GM12892 (cell line): Measurements from ENCODE around the gene AOC1.

Experiments used
- POLR2A ChIP-seq: IDR thresholded peaks from 2 replicates; pipeline ENCODE4 v1.6.1; 2011; ENCODE audit warnings: low read depth, low read length, control low read depth
- POLR2AphosphoS5 ChIP-seq: IDR thresholded peaks from 2 replicates; pipeline ENCODE4 v1.6.1; 2011; ENCODE audit warnings: low read depth, low read length, control low read depth
- TAF1 ChIP-seq: IDR thresholded peaks from 2 replicates; pipeline ENCODE4 v1.6.1; 2011; ENCODE audit warnings: low read depth, mild to moderate bottlenecking, control low read depth, low read length, borderline replicate concordance

DNA sequence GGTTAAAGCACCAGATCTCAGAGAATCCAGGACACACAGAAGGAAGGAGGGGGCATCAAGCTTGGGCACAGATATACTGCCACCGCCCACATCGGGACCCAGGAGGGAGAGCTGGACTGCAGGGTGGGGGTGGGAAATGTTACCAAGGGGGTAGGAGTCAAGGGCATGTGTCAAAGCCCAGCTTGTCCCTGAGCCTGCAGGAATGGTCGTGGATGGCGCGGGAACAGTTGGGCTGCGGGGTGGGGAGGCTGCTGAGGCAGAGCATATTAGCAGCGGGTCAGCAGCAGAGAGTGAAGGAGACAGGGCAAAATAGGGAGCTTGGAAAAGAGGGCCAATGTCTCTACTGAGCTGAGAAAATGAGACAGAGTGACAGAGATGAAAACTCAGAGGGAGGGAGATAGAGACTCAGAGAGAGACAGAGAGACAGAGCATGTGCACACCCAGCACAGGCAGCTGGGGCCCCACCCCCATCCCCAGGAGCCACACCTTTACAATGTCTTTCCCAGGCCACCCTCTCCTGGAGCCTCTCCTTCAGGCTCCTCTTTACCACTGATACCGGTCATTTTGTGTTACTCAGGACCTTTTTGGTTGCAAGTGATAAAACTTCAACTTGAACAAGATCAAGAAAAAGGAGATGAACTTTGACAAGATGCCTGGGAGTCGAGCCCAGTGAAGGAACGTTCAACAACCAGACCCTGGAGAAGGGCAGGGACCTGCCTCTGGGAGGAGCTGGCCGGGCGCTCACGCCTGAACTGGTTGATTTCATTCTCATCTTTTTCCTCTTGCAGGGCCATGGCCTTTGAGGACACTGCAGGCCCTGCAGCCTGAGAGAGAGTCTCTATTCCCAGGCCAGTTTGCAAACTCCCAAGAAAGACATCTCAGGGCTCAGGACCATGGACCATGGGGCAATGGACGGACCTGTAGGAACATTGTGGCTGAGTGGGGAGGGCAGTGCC, 50.0 kb downstream of the AOC1 start:
- TF ChIP-seq POLR2A (no peak), TAF1 (no peak), POLR2AphosphoS5 (no peak)
